ENCODE results near the gene RASEF.

RASEF gene

GRCh38 chr9:83071626-83072025 is 8.7 kb upstream of the RASEF start:
- no peaks in the 10 kb centered on the region for H3K27me3 ChIP-seq (ENCODE audit: insufficient read depth, poor library complexity, severe bottlenecking)
- H3K27ac ChIP-seq (replicated peaks): no peak overlapping the region
- no peak for DNase-seq (ENCODE audit: low read depth in 1 of 2, low spot score in 1 of 2)
- no peak for TF ChIP-seq GABPA (IDR thresholded peaks at IDR 0.05; ENCODE audit: low read depth)
- TF ChIP-seq REST (IDR thresholded peaks at IDR 0.05; ENCODE audit: insufficient replicate concordance, low read depth): no peak
- TF ChIP-seq SPI1 (IDR thresholded peaks at IDR 0.05; ENCODE audit: borderline replicate concordance, low read depth): no peak
- TF ChIP-seq POLR2AphosphoS5 (IDR thresholded peaks at IDR 0.05; ENCODE audit: low read depth): no peak
- TF ChIP-seq CTCF (IDR thresholded peaks at IDR 0.05; ENCODE audit: insufficient read depth, low read length): no peak
- H3K4me3 ChIP-seq (replicated peaks; ENCODE audit: insufficient read depth, low read length): no peak overlapping the region

- no peak overlapping the region for H3K4me3 ChIP-seq (replicated peaks; ENCODE audit: insufficient read depth, low read length)
- TF ChIP-seq SPI1 (IDR thresholded peaks at IDR 0.05; ENCODE audit: borderline replicate concordance, low read depth) (no peak), CTCF (IDR thresholded peaks at IDR 0.05; ENCODE audit: insufficient read depth, low read length) (no peak), REST (IDR thresholded peaks at IDR 0.05; ENCODE audit: insufficient replicate concordance, low read depth) (no peak), POLR2AphosphoS5 (IDR thresholded peaks at IDR 0.05; ENCODE audit: low read depth) (no peak), GABPA (IDR thresholded peaks at IDR 0.05; ENCODE audit: low read depth) (no peak)
- no peaks in the 10 kb centered on the region for H3K27me3 ChIP-seq (ENCODE audit: insufficient read depth, poor library complexity, severe bottlenecking)
- no peak overlapping the region for H3K27ac ChIP-seq (replicated peaks)
- no peak for DNase-seq (ENCODE audit: low read depth in 1 of 2, low spot score in 1 of 2)
These were observed 7.3 kb upstream of the RASEF start for GRCh38 chr9:83070261-83070660.

GRCh38 chr9:83069651-83070050 is 6.7 kb upstream of the RASEF start:
- TF ChIP-seq REST (IDR thresholded peaks at IDR 0.05; ENCODE audit: insufficient replicate concordance, low read depth) (no peak), POLR2AphosphoS5 (IDR thresholded peaks at IDR 0.05; ENCODE audit: low read depth) (no peak), CTCF (IDR thresholded peaks at IDR 0.05; ENCODE audit: insufficient read depth, low read length) (no peak), GABPA (IDR thresholded peaks at IDR 0.05; ENCODE audit: low read depth) (no peak), SPI1 (IDR thresholded peaks at IDR 0.05; ENCODE audit: borderline replicate concordance, low read depth) (no peak)
- DNase-seq (ENCODE audit: low read depth in 1 of 2, low spot score in 1 of 2): no peak
- Histone ChIP-seq H3K27me3 (ENCODE audit: insufficient read depth, poor library complexity, severe bottlenecking) (no peaks in the 10 kb centered on the region), H3K4me3 (replicated peaks; ENCODE audit: insufficient read depth, low read length) (no peak overlapping the region), H3K27ac (replicated peaks) (no peak overlapping the region)

All from HL-60 (cell line).